Muscle of leg (tissue), 11 donors: ENCODE data around the gene ARMC9. TPM values are rescaled to one million over a fixed set of nuclear protein-coding genes. Genes with fewer than 3 reads are reported as not detected.
A peak's percentile ranks its signal among the peaks of the same experiment; 100 is the strongest.
"Not testable (repeated sequence)": the region's sequence is repeated elsewhere in the genome, so short reads cannot be mapped to it uniquely, and the experiment has no call there.

ENCODE experiments used
- DNase-seq: peaks from one replicate; pipeline ENCODE4 v3.0.0; 2013
- H3K27ac ChIP-seq: one replicate; pipeline ENCODE4 v1.5.1; 2013; ENCODE audit warnings: mild to moderate bottlenecking, low read length, control low read depth
- H3K27me3 ChIP-seq: one replicate; pipeline ENCODE4 v1.6.1; 2013; ENCODE audit warnings: low read length; ENCODE audit not compliant: control insufficient read depth, insufficient read depth
- H3K36me3 ChIP-seq: one replicate; pipeline ENCODE4 v1.6.1; 2013; ENCODE audit warnings: low read length; ENCODE audit not compliant: control insufficient read depth, insufficient read depth
- H3K4me1 ChIP-seq: one replicate; pipeline ENCODE4 v1.6.1; 2013; ENCODE audit warnings: low read length; ENCODE audit not compliant: control insufficient read depth, insufficient read depth
- H3K4me3 ChIP-seq: one replicate; pipeline ENCODE4 v1.5.1; 2013; ENCODE audit warnings: low read length, control low read depth
- H3K9me3 ChIP-seq: replicated peaks from 2 replicates; pipeline ENCODE4 v1.6.1; 2013; ENCODE audit warnings: low read depth, low read length; ENCODE audit not compliant: control insufficient read depth
- WGBS: methylation state at CpG from one replicate; pipeline ENCODE4 v1.1.5; 2013; ENCODE audit warnings: missing lambda C conversion rate; ENCODE audit not compliant: insufficient coverage; 5-methylcytosine and 5-hydroxymethylcytosine counted together
- polyA plus RNA-seq, 8 donors: library from polyadenylated mRNA; unstranded; fragments of 120-200 nt; gene quantifications; one replicate each; pipeline versions ENCODE4 v1.2.1 to v1.2.3, GENCODE V29; 2013; ENCODE audit warnings: inconsistent platforms in 1 of 8, low replicate concordance in 1 of 8; ENCODE audit not compliant: insufficient read length in 8 of 8, insufficient read depth in 1 of 8
- total RNA-seq: library from RNA; stranded (reverse); fragments of 120-200 nt; gene quantifications from one replicate; pipeline ENCODE4 v1.2.4, GENCODE V29; 2013

Gene ARMC9
- total and polyA plus RNA-seq, 9 donors, result 3.6 to 9.4 (median 5.3) TPM

GRCh38 chr2:231167745-231168459 is 30.5 kb upstream of the ARMC9 start:
- H3K27ac ChIP-seq, result no peak overlapping the region
- no peak overlapping the region for H3K4me3 ChIP-seq
- WGBS, result no CpG with 5 or more reads among the region's 6 CpGs
- H3K4me1 ChIP-seq, result no peaks in the 10 kb centered on the region
- no peaks in the 10 kb centered on the region for H3K9me3 ChIP-seq
- no peak for DNase-seq
- H3K36me3 ChIP-seq, result peaks cover 30% of the 10 kb centered on the region
- H3K27me3 ChIP-seq, result no peaks in the 10 kb centered on the region

GRCh38 chr2:231168460-231169139 is 29.8 kb upstream of the ARMC9 start:
- whole genome bisulfite sequencing, result 97% methylated on average over 2 of the region's 4 CpGs
- Histone ChIP-seq H3K27me3 (no peaks in the 10 kb centered on the region), H3K4me3 (no peak overlapping the region), H3K9me3 (no peaks in the 10 kb centered on the region), H3K4me1 (no peaks in the 10 kb centered on the region), H3K27ac (peak overlapping the region; percentile 42), H3K36me3 (peaks cover 35% of the 10 kb centered on the region)
- peak; percentile 30 for DNase-seq

DNA sequence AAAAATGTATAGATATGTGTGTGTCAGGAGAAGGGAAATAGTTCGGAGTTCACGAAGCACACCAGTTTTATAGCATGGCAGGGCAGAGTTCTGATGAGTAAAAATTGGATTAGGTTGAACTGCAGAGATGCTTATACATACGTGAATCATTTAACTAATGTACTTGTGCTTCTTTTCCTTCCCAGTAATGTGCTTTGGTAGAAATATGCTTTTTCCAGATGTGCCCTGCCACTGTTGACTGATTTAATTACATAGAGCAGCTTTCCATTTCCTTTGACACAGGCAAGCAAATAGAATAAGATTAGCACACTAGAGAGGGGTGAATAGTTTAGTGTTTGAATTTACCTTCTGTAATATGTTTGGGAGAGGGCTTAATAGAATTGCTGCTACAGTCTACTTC is 28.9 kb upstream of the ARMC9 start:
- Histone ChIP-seq H3K27me3 (no peaks in the 10 kb centered on the region), H3K36me3 (peaks cover 34% of the 10 kb centered on the region), H3K4me1 (no peaks in the 10 kb centered on the region), H3K4me3 (no peak overlapping the region), H3K27ac (peak overlapping the region; percentile 42), H3K9me3 (no peaks in the 10 kb centered on the region)
- WGBS, result 50% methylated on average over 2 of the region's 3 CpGs
- DNase-seq, result peak; percentile 57

- Histone ChIP-seq H3K4me3 (no peak overlapping the region), H3K27ac (no peak overlapping the region), H3K36me3 (peaks cover 33% of the 10 kb centered on the region), H3K9me3 (no peaks in the 10 kb centered on the region), H3K4me1 (no peaks in the 10 kb centered on the region), H3K27me3 (no peaks in the 10 kb centered on the region)
- DNase-seq, result peak; percentile 36
- WGBS, result no CpG with 5 or more reads among the region's 1 CpG
These were observed 28.4 kb upstream of the ARMC9 start for GRCh38 chr2:231170055-231170454.

- no peaks in the 10 kb centered on the region for H3K9me3 ChIP-seq
- no peaks in the 10 kb centered on the region for H3K27me3 ChIP-seq
- 83% methylated on average over 1 of the region's 3 CpGs for WGBS
- no peak overlapping the region for H3K27ac ChIP-seq
- no peak overlapping the region for H3K4me3 ChIP-seq
- no peak for DNase-seq
- no peaks in the 10 kb centered on the region for H3K4me1 ChIP-seq
- H3K36me3 ChIP-seq, result peaks cover 27% of the 10 kb centered on the region
These were observed 26.4 kb upstream of the ARMC9 start for GRCh38 chr2:231172025-231172424.

- Histone ChIP-seq H3K9me3 (no peaks in the 10 kb centered on the region), H3K4me1 (no peaks in the 10 kb centered on the region), H3K27me3 (no peaks in the 10 kb centered on the region), H3K4me3 (no peak overlapping the region), H3K36me3 (peaks cover 20% of the 10 kb centered on the region), H3K27ac (no peak overlapping the region)
- DNase-seq, result no peak
- no CpG with 5 or more reads among the region's 2 CpGs for WGBS
These were observed 24.2 kb upstream of the ARMC9 start for GRCh38 chr2:231174211-231174651.

GRCh38 chr2:231176066-231176465 is 22.4 kb upstream of the ARMC9 start:
- no peaks in the 10 kb centered on the region for H3K9me3 ChIP-seq
- WGBS, result 77% methylated on average over 1 of the region's 2 CpGs
- H3K4me1 ChIP-seq, result no peaks in the 10 kb centered on the region
- H3K27ac ChIP-seq, result no peak overlapping the region
- no peaks in the 10 kb centered on the region for H3K27me3 ChIP-seq
- peaks cover 15% of the 10 kb centered on the region for H3K36me3 ChIP-seq
- DNase-seq, result no peak
- no peak overlapping the region for H3K4me3 ChIP-seq

DNA sequence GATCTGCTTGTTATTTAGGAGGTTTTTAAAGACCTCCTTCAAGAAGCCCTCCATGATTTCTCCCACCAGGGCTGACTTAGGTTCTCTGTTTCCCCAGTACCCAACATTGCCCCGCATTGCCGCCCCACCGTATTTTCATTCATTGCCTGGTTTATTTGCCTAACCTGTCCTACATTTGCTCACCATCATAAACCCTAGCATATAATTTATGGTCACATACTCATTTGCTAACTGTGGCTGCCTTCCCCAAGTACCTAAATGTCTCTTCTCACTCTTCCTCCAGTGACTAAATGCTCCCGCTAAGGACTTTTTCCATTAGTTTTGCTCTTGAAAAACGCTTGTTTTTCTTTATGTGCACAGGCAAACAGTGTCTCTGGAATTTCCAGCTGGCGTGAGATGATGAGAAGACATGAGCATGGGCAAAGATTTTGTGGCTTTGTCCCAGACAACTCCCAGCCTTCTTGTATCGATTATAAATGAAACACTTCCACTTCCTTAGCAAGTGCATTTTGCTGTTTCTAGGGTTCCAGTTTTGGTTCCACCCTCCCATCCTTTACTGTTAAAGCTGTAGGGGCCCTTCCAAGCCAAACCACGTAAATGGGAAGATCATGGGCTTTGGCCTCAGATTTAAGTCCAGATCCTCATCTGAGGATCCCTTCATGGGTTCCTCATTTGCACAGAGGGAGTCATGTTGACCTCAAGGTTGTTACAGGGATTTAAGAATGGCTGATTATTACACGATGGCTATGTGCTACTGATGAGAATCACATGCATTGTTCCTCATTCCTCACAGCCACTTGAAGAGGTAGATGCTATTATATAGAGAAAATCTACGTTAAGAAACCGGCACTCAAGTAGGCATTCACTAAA is 21.0 kb upstream of the ARMC9 start:
- no peaks in the 10 kb centered on the region for H3K4me1 ChIP-seq
- 92% methylated on average over 8 of the region's 11 CpGs for whole genome bisulfite sequencing
- no peaks in the 10 kb centered on the region for H3K9me3 ChIP-seq
- no peaks in the 10 kb centered on the region for H3K27me3 ChIP-seq
- H3K27ac ChIP-seq, result no peak overlapping the region
- H3K36me3 ChIP-seq, result peaks cover 11% of the 10 kb centered on the region
- no peak overlapping the region for H3K4me3 ChIP-seq
- DNase-seq, result no peak

- not testable (repeated sequence) for H3K27ac ChIP-seq, H3K4me3 ChIP-seq, DNase-seq, H3K36me3 ChIP-seq, H3K4me1 ChIP-seq, H3K27me3 ChIP-seq, H3K9me3 ChIP-seq
- WGBS, result 87% methylated on average over 4 of the region's 5 CpGs
These were observed 19.6 kb upstream of the ARMC9 start for GRCh38 chr2:231178805-231179204.
